BLaER1 treated with 17β-estradiol and CSF1 and Interleukin-3, amounts not matched to agents 10 nM and 100 nM (cell line): Measurements from ENCODE around the gene SMAD5.

Experiments used
- H3K27ac ChIP-seq, 11 experiments: shearing (Covaris generic); formaldehyde crosslinking; 2 replicates each; pipeline ENCODE4 v1.8.1; 2022
- H3K27me3 ChIP-seq, 11 experiments: shearing (Covaris generic); formaldehyde crosslinking; 2 replicates each; pipeline ENCODE4 v1.8.1; 2022
- H3K36me3 ChIP-seq, 11 experiments: shearing (Covaris generic); formaldehyde crosslinking; 2 replicates each; pipeline ENCODE4 v1.8.1; 2022
- H3K4me1 ChIP-seq, 10 experiments: shearing (Covaris generic); formaldehyde crosslinking; 2 replicates each; pipeline ENCODE4 v1.8.1; 2022
- H3K4me2 ChIP-seq, 11 experiments: shearing (Covaris generic); formaldehyde crosslinking; 2 replicates each; pipeline ENCODE4 v1.8.1; 2022
- H3K4me3 ChIP-seq, 10 experiments: shearing (Covaris generic); formaldehyde crosslinking; 2 replicates each; pipeline ENCODE4 v1.8.1; 2022
- H3K9ac ChIP-seq, 11 experiments: shearing (Covaris generic); formaldehyde crosslinking; 2 replicates each; pipeline ENCODE4 v1.8.1; 2022
- H3K9me3 ChIP-seq, 11 experiments: shearing (Covaris generic); formaldehyde crosslinking; replicated peaks in 1 of 11; 2 replicates each; pipeline ENCODE4 v1.8.1; 2022
- H4K20me1 ChIP-seq, 11 experiments: shearing (Covaris generic); formaldehyde crosslinking; 2 replicates each; pipeline ENCODE4 v1.8.1; 2022
- Cebpa-rat ChIP-seq, 11 experiments: shearing (Covaris generic); IDR thresholded peaks; 2 replicates each; pipeline ENCODE4 v1.8.1; 2022

SMAD5 gene

GRCh38 chr5:136226401-136226800, 93.8 kb downstream of the SMAD5 start:
- Histone ChIP-seq H3K4me3 (no peak overlapping the region), H3K27ac (no peak overlapping the region), H3K4me1 (no peaks in the 10 kb centered on the region), H3K9me3 (peaks cover under 1 to 16% (median 4%) of the 10 kb centered on the region in 11 experiments; a peak in 16 of 22 replicates), H3K9ac (no peak overlapping the region), H4K20me1 (no peaks in the 10 kb centered on the region), H3K4me2 (no peak overlapping the region), H3K27me3 (no peaks in the 10 kb centered on the region), H3K36me3 (no peaks in the 10 kb centered on the region)
- no peak for TF ChIP-seq Cebpa-rat (IDR thresholded peaks at IDR 0.05)

DNA sequence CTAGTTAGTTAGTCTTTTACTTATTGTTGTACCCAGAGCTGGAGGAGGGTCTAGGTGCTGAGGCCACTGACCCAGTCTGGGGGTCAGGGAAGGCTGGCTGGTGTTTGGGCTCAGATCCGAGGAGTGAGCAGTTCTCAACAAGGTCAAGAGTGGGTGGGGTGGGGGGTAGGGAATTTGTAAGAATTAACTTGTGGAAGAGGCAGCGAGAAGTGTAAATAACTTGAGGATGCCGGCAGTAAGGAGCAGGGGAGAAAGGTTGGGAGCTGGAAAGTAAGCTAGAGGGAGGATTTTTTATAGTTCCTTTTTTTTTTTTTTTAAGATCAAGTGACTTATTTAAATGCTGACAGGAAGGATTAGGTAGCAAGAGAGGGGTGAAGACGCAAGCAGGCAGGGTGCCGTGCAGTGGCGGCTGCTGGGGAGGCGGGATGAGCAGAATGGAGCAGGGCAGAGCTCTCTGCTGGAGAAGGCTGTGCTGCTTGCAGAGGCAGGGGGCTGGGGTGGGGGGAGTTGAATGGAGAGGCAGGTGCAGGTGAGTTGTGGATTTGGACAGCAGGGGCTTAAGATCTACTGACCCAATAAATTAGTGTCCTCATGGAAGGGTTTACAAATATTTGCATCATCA, 95.6 kb downstream of the SMAD5 start:
- H3K4me3 ChIP-seq: no peak overlapping the region
- H3K27me3 ChIP-seq: no peaks in the 10 kb centered on the region
- H3K4me2 ChIP-seq: no peak overlapping the region
- H3K36me3 ChIP-seq: no peaks in the 10 kb centered on the region
- no peaks in the 10 kb centered on the region for H3K4me1 ChIP-seq
- no peak for TF ChIP-seq Cebpa-rat (IDR thresholded peaks at IDR 0.05)
- no peak overlapping the region for H3K27ac ChIP-seq
- no peak overlapping the region for H3K9ac ChIP-seq
- no peaks in the 10 kb centered on the region for H4K20me1 ChIP-seq
- H3K9me3 ChIP-seq: no peaks in the 10 kb centered on the region

- no peak overlapping the region for H3K27ac ChIP-seq
- no peaks in the 10 kb centered on the region for H3K4me1 ChIP-seq
- H3K4me3 ChIP-seq: no peak overlapping the region
- no peaks in the 10 kb centered on the region for H3K9me3 ChIP-seq
- no peak for TF ChIP-seq Cebpa-rat (IDR thresholded peaks at IDR 0.05)
- H4K20me1 ChIP-seq: no peaks in the 10 kb centered on the region
- H3K27me3 ChIP-seq: no peaks in the 10 kb centered on the region
- no peak overlapping the region for H3K4me2 ChIP-seq
- H3K36me3 ChIP-seq: no peaks in the 10 kb centered on the region
- H3K9ac ChIP-seq: no peak overlapping the region
These were observed 97.5 kb downstream of the SMAD5 start for GRCh38 chr5:136230176-136230575.

DNA sequence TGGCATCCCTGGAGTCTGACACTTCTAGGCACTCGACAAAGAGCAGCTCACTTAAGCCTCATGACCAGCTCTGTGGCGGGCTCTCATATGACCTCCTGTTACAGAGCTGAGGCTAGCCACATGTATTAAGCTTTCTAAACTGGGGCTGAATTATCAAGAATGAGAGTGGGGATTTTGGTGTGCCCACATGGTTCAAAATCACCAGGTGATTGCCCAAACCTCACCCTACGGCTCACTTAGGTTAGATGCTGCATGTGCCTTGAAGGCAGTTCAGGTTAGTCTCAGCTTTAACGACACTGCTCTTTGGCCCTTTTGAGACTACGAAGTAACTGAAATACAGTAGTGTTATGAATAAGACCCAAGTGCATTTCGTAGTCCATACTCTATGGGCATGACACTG, 99.7 kb downstream of the SMAD5 start:
- Histone ChIP-seq H3K4me1 (no peaks in the 10 kb centered on the region), H3K27me3 (no peaks in the 10 kb centered on the region), H3K9ac (no peak overlapping the region), H3K4me2 (no peak overlapping the region), H3K4me3 (no peak overlapping the region), H3K36me3 (no peaks in the 10 kb centered on the region), H4K20me1 (no peaks in the 10 kb centered on the region), H3K9me3 (no peaks in the 10 kb centered on the region), H3K27ac (no peak overlapping the region)
- TF ChIP-seq Cebpa-rat (IDR thresholded peaks at IDR 0.05): no peak
